K562 (cell line): ENCODE data around the gene POLR3K. TPM values are rescaled to one million over a fixed set of nuclear protein-coding genes. Genes with fewer than 3 reads are reported as not detected.

Experiments
- ATAC-seq: fragments of 200-7000 bp; cut with Tn5 transposase; 3 replicates; pipeline ENCODE4 v1.9.1; 2020; ENCODE audit warnings: moderate library complexity
- BruUV-seq: library from RNA; stranded (reverse); fragments of 400-500 nt; replicated peaks from 2 replicates; lab custom pipeline; 2021; lab: Mats Ljungman, UMichigan
- CTCF ChIA-PET: fragments of 300-600 bp; formaldehyde crosslinking; extraction: SDS; loops from one replicate; lab custom pipeline; 2021; ENCODE audit warnings: low intra/inter-chr PET ratio; lab: Yijun Ruan, JAX
- POLR2A ChIA-PET: fragments of 300-600, 350-650 bp; sonication (Branson Sonifier 250); formaldehyde crosslinking; extraction: SDS; loops from one replicate; lab custom pipeline; 2021; ENCODE audit warnings: antibody characterized with exemption, inconsistent platforms; lab: Yijun Ruan, JAX
- DNase-seq, 4 experiments: peaks; one replicate each; pipeline versions ENCODE4 v3.0.0 to v3.0.0-alpha.2; 2011 to 2018; ENCODE audit warnings: low spot score in 3 of 4, mixed read lengths in 3 of 4; ENCODE audit errors: extremely low read depth in 1 of 4
- FAIRE-seq: peaks from 2 replicates; lab custom pipeline; 2011; peaks lifted over from hg19 to GRCh38; lab: Jason Lieb, UNC
- H2AFZ ChIP-seq: 2 replicates; pipeline ENCODE4 v1.6.0; 2011; ENCODE audit warnings: low read depth, low read length, control low read depth, inconsistent platforms
- H3K27ac ChIP-seq: fragments of 200-600 bp; 3 replicates; pipeline ENCODE4 v1.8.0; 2011; ENCODE audit warnings: low read depth, mild to moderate bottlenecking, control low read depth, inconsistent platforms, low read length, moderate library complexity, mixed read lengths; ENCODE audit errors: extremely low read depth
- H3K27me3 ChIP-seq, 2 experiments: fragments of 300-600 bp in 1 of 2; 2 replicates in 1 of 2; 3 replicates in 1 of 2; pipeline versions ENCODE4 v1.6.0 to v1.8.0; 2011; ENCODE audit warnings: inconsistent platforms in 2 of 2, low read length in 2 of 2, mild to moderate bottlenecking in 1 of 2, mixed read lengths in 1 of 2, moderate library complexity in 1 of 2; ENCODE audit not compliant: control insufficient read depth in 2 of 2, insufficient read depth in 2 of 2
- H3K36me3 ChIP-seq: fragments of 300-600 bp; 3 replicates; pipeline ENCODE4 v1.8.0; 2011; ENCODE audit warnings: mild to moderate bottlenecking, low read length, inconsistent platforms; ENCODE audit not compliant: control insufficient read depth, insufficient read depth
- H3K4me1 ChIP-seq, 2 experiments: fragments of 200-600 bp in 1 of 2; replicated peaks in 1 of 2; 2 replicates in 1 of 2; 3 replicates in 1 of 2; pipeline versions ENCODE4 v1.5.1 to v1.8.0; 2011; ENCODE audit warnings: inconsistent platforms in 2 of 2, low read length in 2 of 2, mild to moderate bottlenecking in 1 of 2, mixed read lengths in 1 of 2, moderate library complexity in 1 of 2; ENCODE audit not compliant: control insufficient read depth in 2 of 2, insufficient read depth in 2 of 2
- H3K4me2 ChIP-seq: 2 replicates; pipeline ENCODE4 v1.6.1; 2011; ENCODE audit warnings: low read length, control low read depth, inconsistent platforms, mixed read lengths; ENCODE audit not compliant: insufficient read depth
- H3K4me3 ChIP-seq: fragments of 200-600 bp; sonication (generic), shearing (Covaris generic); 2 replicates; pipeline ENCODE4 v1.5.1; 2016; ENCODE audit warnings: control low read depth, inconsistent platforms
- H3K79me2 ChIP-seq: fragments of 200-600 bp; 3 replicates; pipeline ENCODE4 v1.8.0; 2011; ENCODE audit warnings: low read length, inconsistent platforms; ENCODE audit not compliant: control insufficient read depth, insufficient read depth
- H3K9ac ChIP-seq, 2 experiments: 2 replicates each; pipeline versions ENCODE4 v1.6.0 to v1.6.1; 2011; ENCODE audit warnings: low read depth in 2 of 2, low read length in 2 of 2, control low read depth in 1 of 2, inconsistent platforms in 1 of 2, mild to moderate bottlenecking in 1 of 2, mixed read lengths in 1 of 2; ENCODE audit not compliant: insufficient read depth in 1 of 2
- H3K9me1 ChIP-seq: one replicate; pipeline ENCODE4 v1.6.0; 2011; ENCODE audit warnings: inconsistent platforms, mild to moderate bottlenecking, low read length, moderate library complexity; ENCODE audit not compliant: control insufficient read depth, insufficient read depth
- H3K9me3 ChIP-seq: replicated peaks from 2 replicates; pipeline ENCODE4 v1.5.1; 2011; ENCODE audit warnings: low read depth, low read length, inconsistent platforms; ENCODE audit not compliant: control insufficient read depth, insufficient read depth
- H4K20me1 ChIP-seq: replicated peaks from 2 replicates; pipeline ENCODE4 v1.6.1; 2011; ENCODE audit warnings: low read length, inconsistent platforms, mixed read lengths; ENCODE audit not compliant: control insufficient read depth, insufficient read depth
- CAMTA2 ChIP-seq: fragments of 250-450 bp; sonication (Bioruptor Pico); conservative IDR thresholded peaks from 2 replicates; pipeline ENCODE4 v1.5.1; 2022
- FOXA3 ChIP-seq, 2 experiments: fragments of 450-650 bp in 1 of 2; sonication (generic) in 1 of 2; formaldehyde crosslinking; IDR thresholded peaks in 1 of 2; conservative IDR thresholded peaks in 1 of 2; 2 replicates each; pipeline versions ENCODE4 v1.4.0 to v1.8.0; 2020 to 2022; ENCODE audit warnings: mild to moderate bottlenecking in 2 of 2, missing genetic modification reagents in 1 of 2
- FOXK1 ChIP-seq: sonication (generic); formaldehyde crosslinking; IDR thresholded peaks from 2 replicates; pipeline ENCODE4 v1.8.0; 2022; ENCODE audit warnings: missing genetic modification reagents, mild to moderate bottlenecking, borderline replicate concordance
- MAFG ChIP-seq: fragments of 450-650 bp; conservative IDR thresholded peaks from 2 replicates; pipeline ENCODE4 v1.6.1; 2016; ENCODE audit warnings: missing genetic modification characterization, missing compliant biosample characterization
- STAT5A ChIP-seq: IDR thresholded peaks from 2 replicates; pipeline ENCODE4 v1.6.1; 2012; ENCODE audit warnings: low read length, inconsistent platforms, borderline replicate concordance
- TEAD2 ChIP-seq: fragments of 450-650 bp; IDR thresholded peaks from 2 replicates; pipeline ENCODE4 v1.6.1; 2016; ENCODE audit warnings: missing genetic modification characterization, control low read depth, missing compliant biosample characterization
- WGBS: fragments of 100-300 bp; shearing (Covaris generic); methylation state at CpG from one replicate; pipeline ENCODE4 v1.1.6; 2016; ENCODE audit warnings: low coverage, mixed read lengths; ENCODE audit not compliant: insufficient coverage; ENCODE audit errors: missing lambda C conversion rate; 5-methylcytosine and 5-hydroxymethylcytosine counted together
- in situ Hi-C: fragments of 300-500 bp; cut with MboI; formaldehyde crosslinking; loops from 4 replicates; pipeline ENCODE4 v1.15.0; 2018; ENCODE audit warnings: inconsistent platforms, mixed read lengths
- intact Hi-C: fragments of 100-400 bp; cut with micrococcal nuclease; formaldehyde crosslinking; loops from 2 replicates; pipeline ENCODE4 v1.14.2; 2022
- polyA plus RNA-seq, 8 experiments: library from polyadenylated mRNA; depleted of rRNA in 4 of 8; stranded (reverse) in 5 of 8; unstranded in 3 of 8; fragments of >200 nt; fragmentation: Nextera tagmentation in 2 of 8; fragmentation: Illumina TruSeq in 1 of 8; extraction: Ambion mirVana in 2 of 8; extraction: Trizol in 1 of 8; gene quantifications; 2 replicates each; pipeline versions ENCODE4 v1.2.1 to v1.2.3, GENCODE V29; 2011 to 2014; ENCODE audit warnings: inconsistent platforms in 1 of 8, missing spikeins in 1 of 8
- total RNA-seq, 7 experiments: library from RNA; depleted of rRNA in 6 of 7; stranded (reverse); fragments of >200 nt in 6 of 7; fragmentation: Illumina TruSeq in 2 of 7; extraction: Trizol in 2 of 7; gene quantifications; 2 replicates each; pipeline versions ENCODE4 v1.2.1 to v1.2.3, GENCODE V29; 2011 to 2021; ENCODE audit warnings: low replicate concordance in 1 of 7
- TF ChIP-seq, protein P1 (sequence below): fragments of 450-650 bp; IDR thresholded peaks from 2 replicates; pipeline ENCODE4 v1.6.1; 2014; ENCODE audit warnings: low read depth, mild to moderate bottlenecking, moderate library complexity, borderline replicate concordance

Gene POLR3K
- total and polyA plus RNA-seq, 9 of the 15 experiments (the other 6 are each of a cell fraction or from before 2014, with no cell fraction given): 42.1 to 315 (median 86.7) TPM

- TF ChIP-seq, protein P1, sequence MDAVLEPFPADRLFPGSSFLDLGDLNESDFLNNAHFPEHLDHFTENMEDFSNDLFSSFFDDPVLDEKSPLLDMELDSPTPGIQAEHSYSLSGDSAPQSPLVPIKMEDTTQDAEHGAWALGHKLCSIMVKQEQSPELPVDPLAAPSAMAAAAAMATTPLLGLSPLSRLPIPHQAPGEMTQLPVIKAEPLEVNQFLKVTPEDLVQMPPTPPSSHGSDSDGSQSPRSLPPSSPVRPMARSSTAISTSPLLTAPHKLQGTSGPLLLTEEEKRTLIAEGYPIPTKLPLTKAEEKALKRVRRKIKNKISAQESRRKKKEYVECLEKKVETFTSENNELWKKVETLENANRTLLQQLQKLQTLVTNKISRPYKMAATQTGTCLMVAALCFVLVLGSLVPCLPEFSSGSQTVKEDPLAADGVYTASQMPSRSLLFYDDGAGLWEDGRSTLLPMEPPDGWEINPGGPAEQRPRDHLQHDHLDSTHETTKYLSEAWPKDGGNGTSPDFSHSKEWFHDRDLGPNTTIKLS: no peak
- TF ChIP-seq TEAD2 (no peak), STAT5A (no peak), MAFG (tag) (no peak), CAMTA2 (CRISPR knock-in tag) (no peak)
Measured at GRCh38 chr16:69181-69580, 15.8 kb upstream of the POLR3K start (continued).

DNA sequence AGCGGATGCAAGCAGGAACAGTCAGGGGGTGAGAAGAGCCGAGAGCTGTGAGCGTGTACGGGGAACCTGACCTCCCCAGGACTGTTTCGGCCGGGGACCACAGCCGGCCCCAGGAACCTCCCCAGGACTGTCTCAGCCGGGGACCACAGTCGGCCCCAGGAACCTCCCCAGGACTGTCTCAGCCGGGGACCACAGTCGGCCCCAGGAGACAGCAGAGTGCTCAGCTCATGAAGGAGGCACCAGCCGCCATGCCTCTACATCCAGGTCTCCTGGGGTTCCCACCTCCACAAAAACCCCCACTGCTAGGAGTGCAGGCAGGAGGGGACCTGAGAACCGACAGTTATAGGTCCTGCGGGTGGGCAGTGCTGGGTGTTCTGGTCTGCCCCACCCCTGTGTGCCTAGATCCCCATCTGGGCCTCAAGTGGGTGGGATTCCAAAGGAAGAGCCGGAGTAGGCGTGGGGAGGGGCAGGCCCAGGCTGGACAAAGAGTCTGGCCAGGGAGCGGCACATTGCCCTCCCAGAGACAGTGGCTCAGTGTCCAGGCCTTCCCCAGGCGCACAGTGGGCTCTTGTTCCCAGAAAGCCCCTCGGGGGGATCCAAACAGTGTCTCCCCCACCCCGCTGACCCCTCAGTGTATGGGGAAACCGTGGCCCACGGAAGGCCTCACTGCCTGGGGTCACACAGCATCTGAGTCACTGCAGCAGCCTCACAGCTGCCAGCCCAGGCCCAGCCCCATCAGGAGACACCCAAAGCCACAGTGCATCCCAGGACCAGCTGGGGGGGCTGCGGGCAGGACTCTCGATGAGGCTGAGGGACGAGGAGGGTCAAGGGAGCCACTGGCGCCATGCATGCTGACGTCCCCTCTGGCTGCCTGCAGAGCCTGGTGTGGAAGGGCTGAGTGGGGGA lies 14.7 kb upstream of the POLR3K start:
- no peaks in the 10 kb centered on the region; the same call in 1 of the 2 replicates for H3K9me3 ChIP-seq
- FAIRE-seq (no peak), ATAC-seq (no peak), DNase-seq (no peak)
- no TSS peak for BruUV-seq
- intact Hi-C loops: no loop called here
- H3K9me1 ChIP-seq: no peaks in the 10 kb centered on the region
- H3K36me3 ChIP-seq: no peaks in the 10 kb centered on the region
- POLR2A ChIA-PET: interaction anchor here (0.7 to 1.2 kb wide), 4 partner anchors 9 to 280 kb away, joined by 3 to 4 read pairs (median 3); no protein-coding TSS in a partner anchor
- no peak overlapping the region for H3K27ac ChIP-seq
- H3K79me2 ChIP-seq: no peaks in the 10 kb centered on the region
- no peak overlapping the region for H3K4me2 ChIP-seq
- in situ Hi-C loops: no loop called here
- H3K27me3 ChIP-seq: no peaks in the 10 kb centered on the region
- peaks cover 13% of the 10 kb centered on the region for H4K20me1 ChIP-seq
- no peak overlapping the region for H2AFZ ChIP-seq
- no peak overlapping the region for H3K4me3 ChIP-seq
- peak overlapping the region in 1 of 2 experiments; percentile 61; a peak in 2 of 4 replicates for H3K9ac ChIP-seq
- peaks cover 5 to 68% of the 10 kb centered on the region in 2 experiments; a peak in 4 of 5 replicates for H3K4me1 ChIP-seq
- TF ChIP-seq FOXK1 (CRISPR knock-in tag) (no peak), FOXA3 (CRISPR knock-in tag; conservative IDR thresholded peaks at IDR 0.05 in 1 of 2, IDR thresholded peaks at IDR 0.05 in 1 of 2) (0 out of 4 replicates have a peak, but pooled peaks of 1 of the 2 experiments have one; percentile 21)
- 66% methylated on average over 27 of the region's 27 CpGs for WGBS
- CTCF ChIA-PET: interaction anchor here (3.4 to 7.3 kb wide), 2 partner anchors 29 to 113 kb away, joined by 41 to 125 read pairs; partner anchors contain the start of gene HBQ1
